ENCODE results near the gene RNF123. TPM values are rescaled to one million over a fixed set of nuclear protein-coding genes. Genes with fewer than 3 reads are reported as not detected.

RNF123 gene
- total and polyA plus RNA-seq, 10 of the 15 experiments (the other 5 are each of a cell fraction or from before 2014, with no cell fraction given) = 4.2 to 31.5 (median 17.6) TPM

DNA sequence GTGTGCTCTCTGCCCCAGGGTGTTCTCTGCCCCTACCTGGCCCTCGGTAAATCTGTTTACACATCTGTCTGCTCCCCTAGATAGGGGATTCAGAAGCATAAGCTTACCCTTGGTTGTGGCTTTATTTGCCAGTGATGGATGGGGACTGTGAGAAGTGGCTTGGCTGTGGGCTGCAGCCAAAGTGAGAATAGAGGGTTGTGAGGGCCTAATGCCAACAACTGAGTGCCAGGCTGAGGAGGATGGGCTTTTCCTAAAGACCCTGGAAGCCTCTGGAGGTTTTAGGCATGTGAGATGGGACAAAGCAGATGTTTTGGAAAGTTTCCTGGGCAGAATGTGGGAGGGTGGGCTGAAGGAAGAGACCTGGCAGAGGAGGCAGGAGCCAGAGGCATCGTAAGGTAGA is 30.6 kb upstream of the RNF123 start:
- Histone ChIP-seq H3K4me3 (no peak overlapping the region), H3K4me2 (ENCODE audit: control insufficient read depth, insufficient read depth) (no peak overlapping the region), H3K9me3 (replicated peaks; ENCODE audit: control insufficient read depth, insufficient read depth, low read length) (no peaks in the 10 kb centered on the region), H3K79me2 (ENCODE audit: control insufficient read depth, insufficient read depth, low read length) (no peaks in the 10 kb centered on the region), H3K27me3 (replicated peaks in 1 of 2; ENCODE audit: control insufficient read depth in 2 of 2, insufficient read depth in 2 of 2, low read length in 1 of 2) (no peaks in the 10 kb centered on the region), H3K9ac (ENCODE audit: control insufficient read depth, insufficient read depth, low read length) (no peak overlapping the region), H4K20me1 (ENCODE audit: control insufficient read depth, insufficient read depth) (no peaks in the 10 kb centered on the region), H3K27ac (ENCODE audit: control insufficient read depth, insufficient read depth) (no peak overlapping the region), H2AFZ (ENCODE audit: control insufficient read depth, low read depth, low read length) (no peak overlapping the region), H3K36me3 (ENCODE audit: control insufficient read depth in 2 of 2, insufficient read depth in 2 of 2, low read length in 1 of 2) (no peaks in the 10 kb centered on the region), H3K4me1 (ENCODE audit: control insufficient read depth, insufficient read depth, low read length) (no peaks in the 10 kb centered on the region)
- SMC1A ChIA-PET (ENCODE audit: uncharacterized antibody, unreplicated experiment) = no interaction called here
- no TSS peak for BruUV-seq (replicated peaks)
- DNase-seq (ENCODE audit: low read depth, low spot score) = no peak
- RAD21 ChIA-PET (ENCODE audit: unreplicated experiment) = no interaction called here
- TF ChIP-seq NR2F1 (conservative IDR thresholded peaks at IDR 0.05) (no peak), ZNF274 (IDR thresholded peaks at IDR 0.05; ENCODE audit: insufficient read depth, insufficient read length) (no peak), PAX8 (IDR thresholded peaks at IDR 0.05) (no peak), RAD51 (IDR thresholded peaks at IDR 0.05) (no peak), ATF7 (IDR thresholded peaks at IDR 0.05; ENCODE audit: low read depth) (no peak), EED (IDR thresholded peaks at IDR 0.05; ENCODE audit: low read depth) (no peak), ATF3 (IDR thresholded peaks at IDR 0.05; ENCODE audit: borderline replicate concordance, extremely low read depth, low read depth, low read length) (no peak), CHD2 (IDR thresholded peaks at IDR 0.05; ENCODE audit: borderline replicate concordance, low read depth, low read length) (no peak), SMAD5 (IDR thresholded peaks at IDR 0.05; ENCODE audit: low read depth) (no peak), RBBP5 (conservative IDR thresholded peaks at IDR 0.05) (no peak), DPF2 (IDR thresholded peaks at IDR 0.05) (no peak), JUND (IDR thresholded peaks at IDR 0.05; ENCODE audit: low read depth, low read length) (no peak), CEBPZ (IDR thresholded peaks at IDR 0.05; ENCODE audit: low read depth, low read length) (no peak), SIN3A (IDR thresholded peaks at IDR 0.05; ENCODE audit: low read depth, low read length) (no peak), HDAC6 (IDR thresholded peaks at IDR 0.05; ENCODE audit: unreplicated experiment) (no peak)
- TF ChIP-seq, protein P1, sequence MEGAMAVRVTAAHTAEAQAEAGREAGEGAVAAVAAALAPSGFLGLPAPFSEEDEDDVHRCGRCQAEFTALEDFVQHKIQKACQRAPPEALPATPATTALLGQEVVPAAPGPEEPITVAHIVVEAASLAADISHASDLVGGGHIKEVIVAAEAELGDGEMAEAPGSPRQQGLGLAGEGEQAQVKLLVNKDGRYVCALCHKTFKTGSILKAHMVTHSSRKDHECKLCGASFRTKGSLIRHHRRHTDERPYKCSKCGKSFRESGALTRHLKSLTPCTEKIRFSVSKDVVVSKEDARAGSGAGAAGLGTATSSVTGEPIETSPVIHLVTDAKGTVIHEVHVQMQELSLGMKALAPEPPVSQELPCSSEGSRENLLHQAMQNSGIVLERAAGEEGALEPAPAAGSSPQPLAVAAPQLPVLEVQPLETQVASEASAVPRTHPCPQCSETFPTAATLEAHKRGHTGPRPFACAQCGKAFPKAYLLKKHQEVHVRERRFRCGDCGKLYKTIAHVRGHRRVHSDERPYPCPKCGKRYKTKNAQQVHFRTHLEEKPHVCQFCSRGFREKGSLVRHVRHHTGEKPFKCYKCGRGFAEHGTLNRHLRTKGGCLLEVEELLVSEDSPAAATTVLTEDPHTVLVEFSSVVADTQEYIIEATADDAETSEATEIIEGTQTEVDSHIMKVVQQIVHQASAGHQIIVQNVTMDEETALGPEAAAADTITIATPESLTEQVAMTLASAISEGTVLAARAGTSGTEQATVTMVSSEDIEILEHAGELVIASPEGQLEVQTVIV (IDR thresholded peaks at IDR 0.05; ENCODE audit: borderline replicate concordance, partially characterized antibody) = no peak
- TF ChIP-seq, protein P2, sequence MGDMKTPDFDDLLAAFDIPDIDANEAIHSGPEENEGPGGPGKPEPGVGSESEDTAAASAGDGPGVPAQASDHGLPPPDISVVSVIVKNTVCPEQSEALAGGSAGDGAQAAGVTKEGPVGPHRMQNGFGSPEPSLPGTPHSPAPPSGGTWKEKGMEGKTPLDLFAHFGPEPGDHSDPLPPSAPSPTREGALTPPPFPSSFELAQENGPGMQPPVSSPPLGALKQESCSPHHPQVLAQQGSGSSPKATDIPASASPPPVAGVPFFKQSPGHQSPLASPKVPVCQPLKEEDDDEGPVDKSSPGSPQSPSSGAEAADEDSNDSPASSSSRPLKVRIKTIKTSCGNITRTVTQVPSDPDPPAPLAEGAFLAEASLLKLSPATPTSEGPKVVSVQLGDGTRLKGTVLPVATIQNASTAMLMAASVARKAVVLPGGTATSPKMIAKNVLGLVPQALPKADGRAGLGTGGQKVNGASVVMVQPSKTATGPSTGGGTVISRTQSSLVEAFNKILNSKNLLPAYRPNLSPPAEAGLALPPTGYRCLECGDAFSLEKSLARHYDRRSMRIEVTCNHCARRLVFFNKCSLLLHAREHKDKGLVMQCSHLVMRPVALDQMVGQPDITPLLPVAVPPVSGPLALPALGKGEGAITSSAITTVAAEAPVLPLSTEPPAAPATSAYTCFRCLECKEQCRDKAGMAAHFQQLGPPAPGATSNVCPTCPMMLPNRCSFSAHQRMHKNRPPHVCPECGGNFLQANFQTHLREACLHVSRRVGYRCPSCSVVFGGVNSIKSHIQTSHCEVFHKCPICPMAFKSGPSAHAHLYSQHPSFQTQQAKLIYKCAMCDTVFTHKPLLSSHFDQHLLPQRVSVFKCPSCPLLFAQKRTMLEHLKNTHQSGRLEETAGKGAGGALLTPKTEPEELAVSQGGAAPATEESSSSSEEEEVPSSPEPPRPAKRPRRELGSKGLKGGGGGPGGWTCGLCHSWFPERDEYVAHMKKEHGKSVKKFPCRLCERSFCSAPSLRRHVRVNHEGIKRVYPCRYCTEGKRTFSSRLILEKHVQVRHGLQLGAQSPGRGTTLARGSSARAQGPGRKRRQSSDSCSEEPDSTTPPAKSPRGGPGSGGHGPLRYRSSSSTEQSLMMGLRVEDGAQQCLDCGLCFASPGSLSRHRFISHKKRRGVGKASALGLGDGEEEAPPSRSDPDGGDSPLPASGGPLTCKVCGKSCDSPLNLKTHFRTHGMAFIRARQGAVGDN (IDR thresholded peaks at IDR 0.05) = no peak
- CTCF ChIA-PET = no interaction called here
- intact Hi-C loops (cut with micrococcal nuclease; ENCODE audit: unreplicated experiment) (no loop called here), in situ Hi-C loops (cut with MboI) (no loop called here)
- no peak for ATAC-seq
- POLR2A ChIA-PET = no interaction called here
- 35% methylated on average over 2 of the region's 2 CpGs for WGBS (ENCODE audit: insufficient coverage, insufficient replicate concordance, low lambda C conversion rate, missing lambda C conversion rate)
- no peak for FAIRE-seq
